HUES64 (cell line): Measurements from ENCODE around the gene THSD4.

Source experiments
- H3K27ac ChIP-seq: 2 replicates; pipeline ENCODE4 v1.7.0; 2013; ENCODE audit warnings: low read depth, low read length, inconsistent platforms
- H3K27me3 ChIP-seq: 2 replicates; pipeline ENCODE4 v1.6.1; 2013; ENCODE audit warnings: mild to moderate bottlenecking, low read length; ENCODE audit not compliant: insufficient read depth
- H3K36me3 ChIP-seq: 2 replicates; pipeline ENCODE4 v1.6.1; 2013; ENCODE audit warnings: mild to moderate bottlenecking, low read length; ENCODE audit not compliant: insufficient read depth
- H3K4me1 ChIP-seq: 2 replicates; pipeline ENCODE4 v1.6.1; 2013; ENCODE audit warnings: mild to moderate bottlenecking, low read length, moderate library complexity; ENCODE audit not compliant: insufficient read depth
- H3K4me3 ChIP-seq: 2 replicates; pipeline ENCODE4 v1.5.1; 2013; ENCODE audit warnings: mild to moderate bottlenecking, low read length, moderate library complexity
- H3K9ac ChIP-seq: 2 replicates; pipeline ENCODE4 v1.6.1; 2013; ENCODE audit warnings: mild to moderate bottlenecking, low read depth, low read length
- H3K9me3 ChIP-seq: 2 replicates; pipeline ENCODE4 v1.6.1; 2013; ENCODE audit warnings: low read depth, low read length; ENCODE audit not compliant: insufficient read depth
- WGBS: fragments of 150-250, 120-280 bp; methylation state at CpG from one replicate; pipeline ENCODE4 v1.1.7; 2013; ENCODE audit warnings: missing lambda C conversion rate; 5-methylcytosine and 5-hydroxymethylcytosine counted together

Gene THSD4

GRCh38 chr15:71598741-71599140 is 483.5 kb downstream of the THSD4 start:
- H3K36me3 ChIP-seq, result no peaks in the 10 kb centered on the region
- no peak overlapping the region for H3K4me3 ChIP-seq
- WGBS, result 89% methylated on average over 6 of the region's 6 CpGs
- no peaks in the 10 kb centered on the region for H3K9me3 ChIP-seq
- no peak overlapping the region for H3K9ac ChIP-seq
- no peak overlapping the region for H3K27ac ChIP-seq
- no peaks in the 10 kb centered on the region for H3K27me3 ChIP-seq
- peaks cover 8% of the 10 kb centered on the region; the same call in 1 of the 2 replicates for H3K4me1 ChIP-seq

- no peaks in the 10 kb centered on the region for H3K36me3 ChIP-seq
- H3K27me3 ChIP-seq, result no peaks in the 10 kb centered on the region
- no peak overlapping the region for H3K27ac ChIP-seq
- H3K4me3 ChIP-seq, result no peak overlapping the region
- WGBS, result 91% methylated on average over 9 of the region's 9 CpGs
- peaks cover 8% of the 10 kb centered on the region; the same call in 1 of the 2 replicates for H3K4me1 ChIP-seq
- H3K9me3 ChIP-seq, result no peaks in the 10 kb centered on the region
- H3K9ac ChIP-seq, result no peak overlapping the region
These were observed 484.3 kb downstream of the THSD4 start for GRCh38 chr15:71599418-71600151.

DNA sequence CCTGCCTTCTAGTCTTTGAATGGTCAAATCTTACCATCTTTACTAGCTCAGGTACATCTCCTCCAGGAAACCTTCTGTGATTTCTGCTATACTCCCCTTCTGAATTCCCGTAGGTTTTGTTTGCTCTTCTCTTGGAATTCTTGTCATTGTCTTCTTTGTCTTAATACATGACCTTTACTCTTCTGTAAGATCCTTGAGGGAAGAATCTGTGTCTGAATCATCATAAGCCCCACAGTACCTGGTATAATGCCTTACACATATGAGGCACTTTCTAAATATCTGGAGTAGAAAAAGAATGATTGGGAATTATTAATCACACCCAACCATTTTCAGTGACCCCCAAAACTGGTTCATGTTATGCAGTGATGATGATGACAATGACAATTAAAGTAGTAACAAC is 485.0 kb downstream of the THSD4 start:
- Histone ChIP-seq H3K4me1 (peaks cover 8% of the 10 kb centered on the region; the same call in 1 of the 2 replicates), H3K4me3 (no peak overlapping the region), H3K27me3 (no peaks in the 10 kb centered on the region), H3K27ac (no peak overlapping the region), H3K9me3 (no peaks in the 10 kb centered on the region), H3K36me3 (no peaks in the 10 kb centered on the region), H3K9ac (no peak overlapping the region)
- 81% methylated on average over 1 of the region's 1 CpG for WGBS

GRCh38 chr15:71601038-71601834 is 486.0 kb downstream of the THSD4 start:
- Histone ChIP-seq H3K9me3 (no peaks in the 10 kb centered on the region), H3K9ac (no peak overlapping the region), H3K4me3 (no peak overlapping the region), H3K27me3 (no peaks in the 10 kb centered on the region), H3K4me1 (peaks cover 8% of the 10 kb centered on the region; the same call in 1 of the 2 replicates), H3K36me3 (no peaks in the 10 kb centered on the region), H3K27ac (no peak overlapping the region)
- 92% methylated on average over 7 of the region's 8 CpGs for WGBS

DNA sequence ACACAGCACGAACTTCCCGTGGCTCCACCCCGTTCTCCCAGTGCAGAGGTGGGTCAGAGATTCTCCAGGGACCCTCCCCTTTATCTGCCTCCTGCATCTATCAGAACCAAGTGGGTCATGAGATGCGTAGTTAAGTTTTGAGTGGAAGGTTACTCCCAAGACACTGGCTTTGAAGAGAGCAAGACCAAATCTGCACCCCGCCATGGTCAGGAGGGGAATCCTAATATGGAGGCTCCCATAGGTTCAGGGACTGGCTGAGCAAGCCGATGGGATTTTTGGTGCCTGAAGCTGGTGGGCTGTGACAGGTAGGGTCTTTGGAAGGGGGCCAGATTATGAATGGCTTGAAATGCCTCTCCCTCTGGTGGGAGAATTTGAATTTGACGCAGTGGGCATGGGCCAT is 488.1 kb downstream of the THSD4 start:
- Histone ChIP-seq H3K4me3 (no peak overlapping the region), H3K9me3 (no peaks in the 10 kb centered on the region), H3K27ac (no peak overlapping the region), H3K27me3 (no peaks in the 10 kb centered on the region), H3K4me1 (peaks cover 8% of the 10 kb centered on the region; the same call in 1 of the 2 replicates), H3K9ac (no peak overlapping the region), H3K36me3 (no peaks in the 10 kb centered on the region)
- WGBS, result 78% methylated on average over 7 of the region's 7 CpGs

- H3K27ac ChIP-seq, result no peak overlapping the region
- no peaks in the 10 kb centered on the region for H3K9me3 ChIP-seq
- H3K9ac ChIP-seq, result no peak overlapping the region
- no peaks in the 10 kb centered on the region for H3K27me3 ChIP-seq
- 95% methylated on average over 7 of the region's 7 CpGs for WGBS
- no peaks in the 10 kb centered on the region for H3K36me3 ChIP-seq
- peaks cover 20% of the 10 kb centered on the region for H3K4me1 ChIP-seq
- H3K4me3 ChIP-seq, result no peak overlapping the region
These were observed 492.1 kb downstream of the THSD4 start for GRCh38 chr15:71607383-71607782.

- peaks cover 29% of the 10 kb centered on the region for H3K4me1 ChIP-seq
- peak overlapping the region; percentile 86; the same call in 1 of the 2 replicates for H3K27ac ChIP-seq
- no peak overlapping the region for H3K4me3 ChIP-seq
- no peaks in the 10 kb centered on the region for H3K9me3 ChIP-seq
- no peaks in the 10 kb centered on the region for H3K27me3 ChIP-seq
- H3K36me3 ChIP-seq, result no peaks in the 10 kb centered on the region
- no peak overlapping the region for H3K9ac ChIP-seq
- WGBS, result 69% methylated on average over 5 of the region's 6 CpGs
These were observed 495.7 kb downstream of the THSD4 start for GRCh38 chr15:71610728-71611552.

DNA sequence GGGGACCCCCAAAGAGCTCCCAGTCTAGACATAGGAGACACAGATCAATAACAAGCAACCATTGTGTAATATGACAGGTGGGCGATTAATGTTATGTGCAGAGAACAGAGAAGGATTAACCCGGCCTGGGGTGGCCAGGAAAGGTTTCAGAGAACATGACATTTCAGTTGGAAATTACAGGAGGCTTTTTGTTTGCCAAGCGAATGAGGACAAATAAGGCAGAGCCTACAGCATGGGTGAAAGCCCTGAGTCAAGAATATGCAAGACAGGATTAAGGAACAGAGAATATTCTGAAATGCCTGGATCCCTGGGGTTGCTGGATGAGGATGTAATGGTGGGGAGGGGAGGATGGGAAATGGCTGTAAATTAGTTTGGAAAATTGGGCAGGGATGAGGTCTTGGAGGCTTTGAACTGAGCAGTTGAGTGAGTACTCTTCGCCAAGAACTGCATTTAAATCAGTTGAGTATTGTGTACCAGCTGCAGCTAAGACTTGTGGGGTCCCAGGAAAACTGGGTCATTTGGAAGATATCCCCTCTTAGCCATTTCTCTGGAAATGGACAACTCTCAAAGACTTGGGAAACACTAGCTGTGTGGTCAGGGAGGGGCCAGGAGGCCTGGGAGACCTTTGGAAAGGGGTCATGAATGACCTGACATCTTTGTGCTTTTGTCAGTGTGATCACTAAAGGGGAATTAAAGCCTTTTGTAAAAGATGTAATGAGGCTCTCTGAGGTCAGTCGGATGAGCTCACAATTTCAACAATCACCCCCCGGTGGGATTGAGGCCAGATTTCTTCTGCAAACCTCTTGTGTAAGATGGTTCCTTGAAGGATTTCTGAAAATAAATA is 496.5 kb downstream of the THSD4 start:
- Histone ChIP-seq H3K4me1 (peaks cover 29% of the 10 kb centered on the region), H3K9ac (no peak overlapping the region)
- WGBS, result 52% methylated on average over 6 of the region's 6 CpGs

DNA sequence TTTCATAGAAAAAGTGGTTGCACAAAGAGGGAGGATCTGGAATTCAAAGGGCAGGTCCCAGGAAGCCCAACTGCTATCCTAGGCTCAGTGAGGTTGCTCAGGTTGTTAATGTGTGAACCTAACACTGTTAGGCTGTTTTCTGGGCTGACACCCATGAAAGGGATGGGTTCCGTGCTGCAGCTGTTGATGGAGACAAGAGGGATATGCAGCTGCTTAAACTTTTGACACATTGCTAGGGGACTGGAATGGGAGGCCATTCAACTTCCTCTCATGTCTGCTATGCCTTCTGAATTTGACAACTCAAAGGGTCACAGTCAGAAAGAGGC is 497.1 kb downstream of the THSD4 start:
- 75% methylated on average over 1 of the region's 1 CpG for WGBS
- peaks cover 29% of the 10 kb centered on the region for H3K4me1 ChIP-seq
- no peak overlapping the region for H3K9ac ChIP-seq
- no peak overlapping the region for H3K4me3 ChIP-seq
- H3K9me3 ChIP-seq, result no peaks in the 10 kb centered on the region
- peak overlapping the region; percentile 86; the same call in 1 of the 2 replicates for H3K27ac ChIP-seq
- H3K27me3 ChIP-seq, result no peaks in the 10 kb centered on the region
- H3K36me3 ChIP-seq, result no peaks in the 10 kb centered on the region

More for the DNA sequence above, 496.5 kb downstream of the THSD4 start:
- Histone ChIP-seq H3K4me3 (no peak overlapping the region), H3K27me3 (no peaks in the 10 kb centered on the region), H3K36me3 (no peaks in the 10 kb centered on the region), H3K9me3 (no peaks in the 10 kb centered on the region), H3K27ac (peak overlapping the region; percentile 86; the same call in 1 of the 2 replicates)

DNA sequence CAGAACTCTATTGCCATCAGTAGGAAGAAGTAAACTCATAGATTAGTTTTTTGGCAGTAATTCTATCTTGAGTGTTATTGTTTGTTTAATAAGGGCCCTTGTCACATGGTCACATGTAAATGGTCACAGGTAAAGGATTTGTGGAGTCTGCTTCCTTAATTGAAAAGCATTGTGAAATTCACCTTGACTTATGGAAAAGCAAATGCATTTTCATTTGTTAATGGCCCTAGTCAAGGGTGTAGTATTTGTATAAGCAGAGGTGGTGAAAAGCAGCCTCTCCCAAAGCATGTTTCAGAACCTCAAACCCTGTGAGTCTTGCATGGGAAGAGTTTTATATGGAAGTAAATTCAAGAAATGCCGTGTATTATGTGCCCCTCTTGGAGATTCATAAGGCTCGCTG is 497.6 kb downstream of the THSD4 start:
- Histone ChIP-seq H3K9me3 (no peaks in the 10 kb centered on the region), H3K4me1 (peaks cover 29% of the 10 kb centered on the region), H3K9ac (no peak overlapping the region), H3K4me3 (no peak overlapping the region), H3K36me3 (no peaks in the 10 kb centered on the region), H3K27ac (peak overlapping the region; percentile 86; the same call in 1 of the 2 replicates), H3K27me3 (no peaks in the 10 kb centered on the region)
- WGBS, result 85% methylated on average over 2 of the region's 2 CpGs
